ENCODE data around the gene C4BPB. TPM values are rescaled to one million over a fixed set of nuclear protein-coding genes. Genes with fewer than 3 reads are reported as not detected.
A peak's percentile ranks its signal among the peaks of the same experiment; 100 is the strongest.

The C4BPB gene
- total and polyA plus RNA-seq, 2 of the 13 experiments (the other 11 are each of a cell fraction or from before 2014, with no cell fraction given): 155 to 266 TPM

- TF ChIP-seq E2F2 (CRISPR knock-in tag; IDR thresholded peaks at IDR 0.05; ENCODE audit: borderline replicate concordance): no peak
- TF ChIP-seq CHD4 (IDR thresholded peaks at IDR 0.05; ENCODE audit: borderline replicate concordance, low read length): no peak
- peak; percentile 78; the same call in 1 of the 2 replicates for TF ChIP-seq ZNF543 (CRISPR knock-in tag; IDR thresholded peaks at IDR 0.05)
- TF ChIP-seq NFATC3 (CRISPR knock-in tag; IDR thresholded peaks at IDR 0.05): peak; percentile 94
- TF ChIP-seq ZNF552 (CRISPR knock-in tag; IDR thresholded peaks at IDR 0.05; ENCODE audit: borderline replicate concordance): no peak
- no peak for TF ChIP-seq PBX2 (CRISPR knock-in tag; IDR thresholded peaks at IDR 0.05)
- no peak for TF ChIP-seq ZNF629 (CRISPR knock-in tag; conservative IDR thresholded peaks at IDR 0.05)
- no peak for TF ChIP-seq NR3C1 (CRISPR knock-in tag; IDR thresholded peaks at IDR 0.05)
- TF ChIP-seq NFRKB (IDR thresholded peaks at IDR 0.05): no peak
- TF ChIP-seq REPIN1 (CRISPR knock-in tag; IDR thresholded peaks at IDR 0.05; ENCODE audit: borderline replicate concordance, low read depth): peak; percentile 69
- peak; percentile 37; the same call in 1 of the 2 replicates for TF ChIP-seq ZNF33B (CRISPR knock-in tag; IDR thresholded peaks at IDR 0.05)
- TF ChIP-seq SNAI1 (CRISPR knock-in tag; IDR thresholded peaks at IDR 0.05; ENCODE audit: borderline replicate concordance): no peak
- peak; percentile 49; the same call in 1 of the 2 replicates for TF ChIP-seq ZNF644 (CRISPR knock-in tag; IDR thresholded peaks at IDR 0.05; ENCODE audit: low read depth)
- TF ChIP-seq ZNF431 (CRISPR knock-in tag; IDR thresholded peaks at IDR 0.05; ENCODE audit: borderline replicate concordance, low read depth): no peak
- no peak for TF ChIP-seq ESRRA (CRISPR knock-in tag; IDR thresholded peaks at IDR 0.05; ENCODE audit: low read depth)
- TF ChIP-seq RFXAP (CRISPR knock-in tag; IDR thresholded peaks at IDR 0.05; ENCODE audit: borderline replicate concordance): no peak
- TF ChIP-seq PHF21A (CRISPR knock-in tag; IDR thresholded peaks at IDR 0.05): 0 out of 2 replicates have a peak, but pooled peaks have one; percentile 29
- no peak for TF ChIP-seq SETDB1 (CRISPR knock-in tag; IDR thresholded peaks at IDR 0.05; ENCODE audit: borderline replicate concordance)
- TF ChIP-seq MIXL1 (CRISPR knock-in tag; IDR thresholded peaks at IDR 0.05): no peak
- no peak for TF ChIP-seq ZNF292 (CRISPR knock-in tag; IDR thresholded peaks at IDR 0.05; ENCODE audit: borderline replicate concordance, low read depth)
- no peak for TF ChIP-seq JUND (CRISPR knock-in tag; IDR thresholded peaks at IDR 0.05)
- TF ChIP-seq TCF7 (IDR thresholded peaks at IDR 0.05; ENCODE audit: low read depth): no peak
- no peak for TF ChIP-seq ZNF263 (CRISPR knock-in tag; IDR thresholded peaks at IDR 0.05)
- no peak for TF ChIP-seq FIP1L1 (IDR thresholded peaks at IDR 0.05; ENCODE audit: borderline replicate concordance, insufficient read depth, low read depth, low read length)
- TF ChIP-seq ZNF24 (IDR thresholded peaks at IDR 0.05): no peak
- no peak for TF ChIP-seq PHF5A (CRISPR knock-in tag; IDR thresholded peaks at IDR 0.05; ENCODE audit: low read depth, unreplicated experiment)
- TF ChIP-seq CBX1 (IDR thresholded peaks at IDR 0.05; ENCODE audit: low read depth): no peak
- TF ChIP-seq DNMT3B (CRISPR knock-in tag; conservative IDR thresholded peaks at IDR 0.05): no peak
- no peak for TF ChIP-seq ONECUT2 (CRISPR knock-in tag; IDR thresholded peaks at IDR 0.05)
- TF ChIP-seq ZNF558 (CRISPR knock-in tag; IDR thresholded peaks at IDR 0.05; ENCODE audit: borderline replicate concordance): peak; percentile 61; the same call in 1 of the 2 replicates
- no peak for TF ChIP-seq RCOR2 (CRISPR knock-in tag; IDR thresholded peaks at IDR 0.05)
- peak; percentile 65; the same call in 1 of the 2 replicates for TF ChIP-seq SIN3A (IDR thresholded peaks at IDR 0.05; ENCODE audit: borderline replicate concordance, low read depth, low read length)
- TF ChIP-seq ZNF749 (CRISPR knock-in tag; IDR thresholded peaks at IDR 0.05; ENCODE audit: borderline replicate concordance): peak; percentile 28; the same call in 1 of the 2 replicates
Measured at GRCh38 chr1:207050480-207051190, 38.0 kb upstream of the C4BPB start (continued).
